Gastroesophageal sphincter (tissue), 4 donors: Measurements from ENCODE around the gene P4HTM. TPM values are rescaled to one million over a fixed set of nuclear protein-coding genes. Genes with fewer than 3 reads are reported as not detected.

Experiments used
- ATAC-seq: fragments of 150-250 bp; one replicate; pipeline ENCODE4 v1.9.1; 2016; ENCODE audit warnings: mild to moderate bottlenecking, moderate library complexity
- H3K27ac ChIP-seq, 4 donors: fragments of 200-600 bp; sonication (generic) in 3 of 4; 1 replicate in 3 of 4; 2 replicates in 1 of 4; pipeline ENCODE4 v1.5.1; 2016 to 2019
- H3K27me3 ChIP-seq: fragments of 200-600 bp; sonication (generic); one replicate; pipeline ENCODE4 v1.5.1; 2019
- H3K36me3 ChIP-seq, 2 donors: fragments of 200-600 bp; sonication (generic); one replicate each; pipeline ENCODE4 v1.5.1; 2019; ENCODE audit warnings: control low read depth in 1 of 2
- H3K4me1 ChIP-seq, 3 donors: fragments of 200-600 bp; sonication (generic); 1 replicate in 2 of 3; 2 replicates in 1 of 3; pipeline ENCODE4 v1.5.1; 2016 to 2019; ENCODE audit warnings: control low read depth in 2 of 3
- H3K4me3 ChIP-seq, 2 donors: fragments of 200-600 bp; sonication (generic); one replicate each; pipeline ENCODE4 v1.5.1; 2019; ENCODE audit warnings: mild to moderate bottlenecking in 1 of 2, moderate library complexity in 1 of 2
- H3K9me3 ChIP-seq, 3 donors: fragments of 200-600 bp; sonication (generic); one replicate each; pipeline ENCODE4 v1.5.1; 2017 to 2019; ENCODE audit warnings: control low read depth in 2 of 3
- CTCF ChIP-seq, 4 experiments: fragments of 200-600 bp in 2 of 4; fragments of 450-650 bp in 2 of 4; sonication (generic) in 1 of 4; IDR thresholded peaks; one replicate each; pipeline ENCODE4 v1.5.1; 2017 to 2019; ENCODE audit warnings: antibody characterized with exemption in 4 of 4, mild to moderate bottlenecking in 2 of 4, moderate library complexity in 2 of 4
- EP300 ChIP-seq: sonication (generic); formaldehyde crosslinking; IDR thresholded peaks from one replicate; pipeline ENCODE4 v1.6.1; 2017; ENCODE audit warnings: antibody characterized with exemption, mild to moderate bottlenecking
- POLR2A ChIP-seq, 2 donors: fragments of 450-650 bp; IDR thresholded peaks; one replicate each; pipeline ENCODE4 v1.6.1; 2017; ENCODE audit warnings: antibody characterized with exemption in 2 of 2, mild to moderate bottlenecking in 2 of 2, moderate library complexity in 1 of 2
- POLR2AphosphoS5 ChIP-seq: sonication (generic); formaldehyde crosslinking; IDR thresholded peaks from one replicate; pipeline ENCODE4 v1.6.1; 2017; ENCODE audit warnings: antibody characterized with exemption
- WGBS, 2 donors: methylation state at CpG; one replicate each; pipeline ENCODE4 v1.1.5; 2018; ENCODE audit warnings: low coverage in 1 of 2; 5-methylcytosine and 5-hydroxymethylcytosine counted together
- small RNA-seq, 4 donors: library from RNA; depleted of rRNA; stranded (forward); fragments of <200 nt; gene quantifications; one replicate each; pipeline ENCODE3, GENCODE V24; 2016
- total RNA-seq, 4 donors: library from RNA; depleted of rRNA; stranded (reverse); fragments of >200 nt; gene quantifications; one replicate each; pipeline ENCODE4 v1.1.0, GENCODE V29; 2016

P4HTM gene
- total RNA-seq, 4 donors from 2014 or later = 29.1 to 38.9 (median 35.2) TPM

- TF ChIP-seq POLR2AphosphoS5 = no peak
- TF ChIP-seq POLR2A (IDR thresholded peaks at IDR 0.05) = no peak
- TF ChIP-seq CTCF (IDR thresholded peaks at IDR 0.05) = no peak
- no peak for TF ChIP-seq EP300
- ATAC-seq = no peak
- peaks cover 0 to 12% (median 0%) of the 10 kb centered on the region in 3 donors for H3K4me1 ChIP-seq
- H3K9me3 ChIP-seq = no peaks in the 10 kb centered on the region
- no peaks in the 10 kb centered on the region for H3K27me3 ChIP-seq
- peaks cover 4 to 77% of the 10 kb centered on the region in 2 donors for H3K36me3 ChIP-seq
- H3K4me3 ChIP-seq = no peak overlapping the region
- H3K27ac ChIP-seq = no peak overlapping the region
- 85 to 100% methylated on average over 1 of the region's 1 CpG for WGBS, 2 donors
Observed at GRCh38 chr3:49053543-49053942, 63.5 kb downstream of the P4HTM start.

- Histone ChIP-seq H3K27me3 (no peaks in the 10 kb centered on the region), H3K4me3 (no peak overlapping the region), H3K27ac (no peak overlapping the region), H3K36me3 (peaks cover 4 to 79% of the 10 kb centered on the region in 2 donors), H3K4me1 (peaks cover 0 to 12% (median 0%) of the 10 kb centered on the region in 3 donors), H3K9me3 (no peaks in the 10 kb centered on the region)
- 86 to 90% methylated on average over 2 of the region's 2 CpGs for WGBS, 2 donors
- TF ChIP-seq CTCF (IDR thresholded peaks at IDR 0.05) (no peak), EP300 (no peak), POLR2AphosphoS5 (no peak)
- no peak for ATAC-seq
Observed at GRCh38 chr3:49054344-49054862, 64.4 kb downstream of the P4HTM start.

Small RNA genes within 50 kb of the gene (small RNA-seq; reads per million reads assigned to genes)
- gene MIR191 (10,585 to 24,159 (median 17,679) reads per million in 4 donors), gene MIR425 (14.1 to 25.6 (median 22.9) reads per million in 4 donors)

Other genes with a start within 250 kb of the P4HTM start
- 10 to 100 TPM; 33.7 to 45.0 (median 44.0) TPM for gene PRKAR2A, start 142.4 kb upstream of the P4HTM start, total RNA-seq
- gene SLC25A20, start 91.4 kb upstream of the P4HTM start, total RNA-seq = 10 to 100 TPM; 19.0 to 47.0 (median 23.9) TPM
- 100 to 1,000 TPM in 3 of 4 donors, 10 to 100 TPM in 1; 92.2 to 143 (median 123) TPM for gene ARIH2, start 71.4 kb upstream of the P4HTM start, total RNA-seq
- gene WDR6, start 17.1 kb downstream of the P4HTM start, total RNA-seq = 100 to 1,000 TPM in 2 of 4 donors, 10 to 100 TPM in 2; 61.5 to 110 (median 99.0) TPM
- gene DALRD3, start 28.3 kb downstream of the P4HTM start, total RNA-seq = 10 to 100 TPM; 11.8 to 29.0 (median 24.6) TPM
- 100 to 1,000 TPM in 3 of 4 donors, 10 to 100 TPM in 1; 79.4 to 131 (median 105) TPM for gene NDUFAF3, start 31.9 kb downstream of the P4HTM start, total RNA-seq
- gene IMPDH2, start 39.2 kb downstream of the P4HTM start, total RNA-seq = 100 to 1,000 TPM in 3 of 4 donors, 10 to 100 TPM in 1; 89.8 to 179 (median 118) TPM
- gene QRICH1, start 103.8 kb downstream of the P4HTM start, total RNA-seq = 100 to 1,000 TPM in 1 of 4 donors, 10 to 100 TPM in 3; 66.2 to 171 (median 81.8) TPM
- gene QARS1, start 114.5 kb downstream of the P4HTM start, total RNA-seq = 100 to 1,000 TPM; 148 to 205 (median 183) TPM
- gene USP19, start 130.6 kb downstream of the P4HTM start, total RNA-seq = 100 to 1,000 TPM in 1 of 4 donors, 10 to 100 TPM in 3; 53.4 to 114 (median 76.4) TPM
- gene LAMB2, start 142.8 kb downstream of the P4HTM start, total RNA-seq = 100 to 1,000 TPM; 578 to 980 (median 645) TPM
- gene CCDC71, start 176.1 kb downstream of the P4HTM start, total RNA-seq = 10 to 100 TPM; 15.6 to 31.2 (median 25.3) TPM
- gene KLHDC8B, start 181.4 kb downstream of the P4HTM start, total RNA-seq = 100 to 1,000 TPM in 3 of 4 donors, 10 to 100 TPM in 1; 39.8 to 126 (median 114) TPM